Measurements from ENCODE around the gene NKAIN2.

NKAIN2 gene

DNA sequence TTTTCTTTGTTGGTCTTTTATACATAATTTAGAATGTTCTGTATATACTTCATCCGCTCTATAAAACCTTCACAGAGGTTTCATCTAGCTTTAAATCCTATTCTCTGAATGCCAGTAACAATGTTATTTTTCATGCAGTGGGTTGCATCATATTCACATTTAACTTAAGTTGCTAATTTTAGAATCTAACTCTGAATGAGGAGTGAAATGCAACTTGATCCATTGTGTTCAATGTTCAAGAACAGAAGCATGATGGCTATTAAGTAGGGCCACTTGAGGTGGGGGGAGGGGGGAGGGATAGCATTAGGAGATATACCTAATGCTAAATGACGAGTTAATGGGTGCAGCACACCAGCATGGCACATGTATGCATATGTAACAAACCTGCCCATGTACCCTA, 224.5 kb downstream of the NKAIN2 start:
- DNase-seq (ENCODE audit: low read depth) = no peak
- TF ChIP-seq, protein P1, sequence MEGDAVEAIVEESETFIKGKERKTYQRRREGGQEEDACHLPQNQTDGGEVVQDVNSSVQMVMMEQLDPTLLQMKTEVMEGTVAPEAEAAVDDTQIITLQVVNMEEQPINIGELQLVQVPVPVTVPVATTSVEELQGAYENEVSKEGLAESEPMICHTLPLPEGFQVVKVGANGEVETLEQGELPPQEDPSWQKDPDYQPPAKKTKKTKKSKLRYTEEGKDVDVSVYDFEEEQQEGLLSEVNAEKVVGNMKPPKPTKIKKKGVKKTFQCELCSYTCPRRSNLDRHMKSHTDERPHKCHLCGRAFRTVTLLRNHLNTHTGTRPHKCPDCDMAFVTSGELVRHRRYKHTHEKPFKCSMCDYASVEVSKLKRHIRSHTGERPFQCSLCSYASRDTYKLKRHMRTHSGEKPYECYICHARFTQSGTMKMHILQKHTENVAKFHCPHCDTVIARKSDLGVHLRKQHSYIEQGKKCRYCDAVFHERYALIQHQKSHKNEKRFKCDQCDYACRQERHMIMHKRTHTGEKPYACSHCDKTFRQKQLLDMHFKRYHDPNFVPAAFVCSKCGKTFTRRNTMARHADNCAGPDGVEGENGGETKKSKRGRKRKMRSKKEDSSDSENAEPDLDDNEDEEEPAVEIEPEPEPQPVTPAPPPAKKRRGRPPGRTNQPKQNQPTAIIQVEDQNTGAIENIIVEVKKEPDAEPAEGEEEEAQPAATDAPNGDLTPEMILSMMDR (IDR thresholded peaks at IDR 0.05; ENCODE audit: insufficient read depth, low read depth, low read length, missing control alignments) = no peak
- H3K4me3 ChIP-seq (ENCODE audit: low read depth, low read length) = no peak overlapping the region

DNA sequence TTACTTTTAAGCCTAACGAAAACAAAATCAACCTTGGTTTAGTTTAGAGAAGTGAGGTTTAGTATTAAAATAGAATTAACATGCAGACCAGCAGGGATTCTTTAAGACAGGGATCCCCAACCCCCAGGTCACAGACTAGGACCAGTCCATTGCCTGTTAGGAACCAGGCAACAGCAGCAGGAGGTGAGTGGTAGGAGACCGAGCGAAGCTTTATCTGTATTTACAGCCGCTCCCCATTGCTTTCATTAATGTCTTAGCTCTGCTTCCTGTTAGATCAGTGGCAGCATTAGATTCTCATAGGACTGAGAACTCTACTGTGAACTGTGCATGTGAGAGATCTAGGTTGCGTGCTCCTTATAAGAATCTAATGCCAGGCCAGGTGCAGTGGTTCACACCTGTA, 225.9 kb downstream of the NKAIN2 start:
- no peak overlapping the region for H3K4me3 ChIP-seq (ENCODE audit: low read depth, low read length)
- TF ChIP-seq, protein P1 (IDR thresholded peaks at IDR 0.05; ENCODE audit: insufficient read depth, low read depth, low read length, missing control alignments) = no peak
- no peak for DNase-seq (ENCODE audit: low read depth)

DNA sequence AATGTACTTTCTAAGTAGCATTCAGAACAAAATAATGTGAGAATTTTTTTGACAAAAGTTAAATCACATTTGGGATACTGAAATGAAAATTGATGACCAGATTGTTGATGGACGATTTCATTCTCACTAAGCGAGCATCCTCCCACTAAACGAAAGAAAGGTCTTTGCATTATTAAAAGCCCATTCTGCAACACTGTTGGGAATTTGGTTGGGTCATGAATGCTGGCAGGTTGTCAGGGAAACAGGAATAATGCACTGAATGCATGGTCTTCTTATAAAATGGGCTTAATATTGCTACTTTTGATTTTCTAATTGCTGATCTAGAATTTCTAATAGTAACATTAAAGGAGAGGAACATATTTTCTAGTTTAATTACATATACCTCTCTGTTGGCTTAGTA, 229.8 kb downstream of the NKAIN2 start:
- TF ChIP-seq, protein P1 (IDR thresholded peaks at IDR 0.05; ENCODE audit: insufficient read depth, low read depth, low read length, missing control alignments) = no peak
- no peak overlapping the region for H3K4me3 ChIP-seq (ENCODE audit: low read depth, low read length)
- DNase-seq (ENCODE audit: low read depth) = no peak

DNA sequence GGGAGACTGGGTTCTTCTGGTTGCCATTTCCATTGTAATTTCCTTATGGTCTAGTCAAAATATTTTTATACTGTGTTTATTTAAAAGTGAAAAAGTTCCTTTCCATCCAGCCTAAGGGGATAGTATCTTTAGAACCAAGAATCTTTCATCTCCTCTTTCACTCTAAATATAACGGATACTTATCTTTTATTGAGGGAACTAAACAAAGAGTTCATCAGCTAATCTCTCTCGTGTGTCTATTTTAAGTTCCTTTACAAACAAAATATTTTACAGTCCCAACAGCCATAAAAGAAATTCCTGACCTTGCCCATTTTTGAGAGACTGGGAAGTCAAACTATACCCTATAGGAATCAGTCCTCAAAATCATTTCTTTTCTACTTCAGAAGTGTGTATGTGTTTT, 232.7 kb downstream of the NKAIN2 start:
- no peak overlapping the region for H3K4me3 ChIP-seq (ENCODE audit: low read depth, low read length)
- TF ChIP-seq, protein P1 (IDR thresholded peaks at IDR 0.05; ENCODE audit: insufficient read depth, low read depth, low read length, missing control alignments) = no peak
- DNase-seq (ENCODE audit: low read depth) = no peak

DNA sequence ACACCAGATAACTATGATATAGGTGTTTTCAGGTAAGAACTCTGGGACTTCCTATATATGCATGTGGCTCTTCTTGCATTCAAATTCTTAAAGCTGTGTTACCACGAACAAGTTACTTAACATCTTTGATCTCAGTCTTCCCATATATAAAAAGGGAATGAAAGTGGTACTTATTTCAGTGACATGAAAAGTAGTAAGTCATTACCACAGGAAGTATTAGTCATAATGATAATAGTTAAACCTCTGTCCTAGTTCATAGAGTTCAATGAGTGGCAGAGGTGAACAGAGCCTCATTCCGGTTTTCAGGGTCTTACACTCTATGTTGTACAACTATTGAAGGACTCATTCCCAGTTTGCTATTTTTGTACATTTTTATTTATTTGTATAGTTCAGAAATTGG, 237.0 kb downstream of the NKAIN2 start:
- DNase-seq (ENCODE audit: low read depth) = peak; percentile 6
- TF ChIP-seq, protein P1 (IDR thresholded peaks at IDR 0.05; ENCODE audit: insufficient read depth, low read depth, low read length, missing control alignments) = no peak
- no peak overlapping the region for H3K4me3 ChIP-seq (ENCODE audit: low read depth, low read length)

DNA sequence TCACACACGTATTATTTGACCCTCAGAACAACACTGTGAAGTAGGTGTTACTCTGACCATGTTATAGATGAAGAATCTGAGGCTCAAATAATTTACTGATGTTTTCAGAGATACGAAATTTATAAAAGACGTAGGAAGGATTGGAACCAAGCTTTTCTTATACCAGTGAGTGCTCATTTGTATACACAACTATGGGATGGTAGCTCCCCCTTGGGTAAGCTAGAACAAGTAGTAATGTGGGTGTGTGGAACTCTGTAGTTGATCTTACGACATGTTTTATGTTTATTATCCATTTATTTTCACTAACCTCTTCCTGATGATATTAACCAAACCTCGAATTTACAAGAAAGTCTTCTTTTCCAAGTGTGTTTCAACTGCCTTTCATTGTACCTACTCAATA, 248.5 kb downstream of the NKAIN2 start:
- no peak overlapping the region for H3K4me3 ChIP-seq (ENCODE audit: low read depth, low read length)
- TF ChIP-seq, protein P1 (IDR thresholded peaks at IDR 0.05; ENCODE audit: insufficient read depth, low read depth, low read length, missing control alignments) = no peak
- no peak for DNase-seq (ENCODE audit: low read depth)

DNA sequence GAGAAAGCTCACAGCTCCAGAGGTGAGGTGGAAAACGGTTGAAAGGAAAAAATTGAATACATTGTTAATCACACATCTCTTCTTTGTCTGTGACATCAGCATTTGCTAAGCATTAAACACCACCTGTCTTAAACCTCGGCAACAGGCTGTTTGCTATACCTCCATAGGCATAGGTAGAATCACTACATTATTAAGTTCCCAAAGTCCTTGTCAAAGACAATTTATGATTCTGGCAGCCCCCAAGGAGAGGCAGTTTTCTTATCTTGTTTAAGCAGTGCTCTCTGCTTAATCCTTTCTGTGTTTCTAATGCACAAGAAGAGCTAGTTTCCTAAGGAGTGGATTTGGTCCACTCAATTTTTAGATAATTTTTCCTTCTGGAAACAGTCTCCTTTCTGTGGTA, 249.7 kb downstream of the NKAIN2 start:
- H3K4me3 ChIP-seq (ENCODE audit: low read depth, low read length) = no peak overlapping the region
- no peak for DNase-seq (ENCODE audit: low read depth)
- TF ChIP-seq, protein P1 (IDR thresholded peaks at IDR 0.05; ENCODE audit: insufficient read depth, low read depth, low read length, missing control alignments) = no peak

Measured in GM12865 (cell line).